K562 (cell line): Measurements from ENCODE around the gene JPT2. TPM values are rescaled to one million over a fixed set of nuclear protein-coding genes. Genes with fewer than 3 reads are reported as not detected.
A peak's percentile ranks its signal among the peaks of the same experiment; 100 is the strongest.

Experiments used
- ATAC-seq: fragments of 200-7000 bp; cut with Tn5 transposase; 3 replicates; pipeline ENCODE4 v1.9.1; 2020; ENCODE audit warnings: moderate library complexity
- BruUV-seq: library from RNA; stranded (reverse); fragments of 400-500 nt; replicated peaks from 2 replicates; lab custom pipeline; 2021; lab: Mats Ljungman, UMichigan
- CTCF ChIA-PET: fragments of 300-600 bp; formaldehyde crosslinking; extraction: SDS; loops from one replicate; lab custom pipeline; 2021; ENCODE audit warnings: low intra/inter-chr PET ratio; lab: Yijun Ruan, JAX
- POLR2A ChIA-PET: fragments of 300-600, 350-650 bp; sonication (Branson Sonifier 250); formaldehyde crosslinking; extraction: SDS; loops from one replicate; lab custom pipeline; 2021; ENCODE audit warnings: antibody characterized with exemption, inconsistent platforms; lab: Yijun Ruan, JAX
- DNase-seq, 4 experiments: peaks; one replicate each; pipeline versions ENCODE4 v3.0.0 to v3.0.0-alpha.2; 2011 to 2018; ENCODE audit warnings: low spot score in 3 of 4, mixed read lengths in 3 of 4; ENCODE audit errors: extremely low read depth in 1 of 4
- FAIRE-seq: peaks from 2 replicates; lab custom pipeline; 2011; peaks lifted over from hg19 to GRCh38; lab: Jason Lieb, UNC
- H2AFZ ChIP-seq: 2 replicates; pipeline ENCODE4 v1.6.0; 2011; ENCODE audit warnings: low read depth, low read length, control low read depth, inconsistent platforms
- H3K27ac ChIP-seq: fragments of 200-600 bp; 3 replicates; pipeline ENCODE4 v1.8.0; 2011; ENCODE audit warnings: low read depth, mild to moderate bottlenecking, control low read depth, inconsistent platforms, low read length, moderate library complexity, mixed read lengths; ENCODE audit errors: extremely low read depth
- H3K27me3 ChIP-seq, 2 experiments: fragments of 300-600 bp in 1 of 2; 2 replicates in 1 of 2; 3 replicates in 1 of 2; pipeline versions ENCODE4 v1.6.0 to v1.8.0; 2011; ENCODE audit warnings: inconsistent platforms in 2 of 2, low read length in 2 of 2, mild to moderate bottlenecking in 1 of 2, mixed read lengths in 1 of 2, moderate library complexity in 1 of 2; ENCODE audit not compliant: control insufficient read depth in 2 of 2, insufficient read depth in 2 of 2
- H3K36me3 ChIP-seq: fragments of 300-600 bp; 3 replicates; pipeline ENCODE4 v1.8.0; 2011; ENCODE audit warnings: mild to moderate bottlenecking, low read length, inconsistent platforms; ENCODE audit not compliant: control insufficient read depth, insufficient read depth
- H3K4me1 ChIP-seq, 2 experiments: fragments of 200-600 bp in 1 of 2; replicated peaks in 1 of 2; 2 replicates in 1 of 2; 3 replicates in 1 of 2; pipeline versions ENCODE4 v1.5.1 to v1.8.0; 2011; ENCODE audit warnings: inconsistent platforms in 2 of 2, low read length in 2 of 2, mild to moderate bottlenecking in 1 of 2, mixed read lengths in 1 of 2, moderate library complexity in 1 of 2; ENCODE audit not compliant: control insufficient read depth in 2 of 2, insufficient read depth in 2 of 2
- H3K4me2 ChIP-seq: 2 replicates; pipeline ENCODE4 v1.6.1; 2011; ENCODE audit warnings: low read length, control low read depth, inconsistent platforms, mixed read lengths; ENCODE audit not compliant: insufficient read depth
- H3K4me3 ChIP-seq: fragments of 200-600 bp; sonication (generic), shearing (Covaris generic); 2 replicates; pipeline ENCODE4 v1.5.1; 2016; ENCODE audit warnings: control low read depth, inconsistent platforms
- H3K79me2 ChIP-seq: fragments of 200-600 bp; 3 replicates; pipeline ENCODE4 v1.8.0; 2011; ENCODE audit warnings: low read length, inconsistent platforms; ENCODE audit not compliant: control insufficient read depth, insufficient read depth
- H3K9ac ChIP-seq, 2 experiments: 2 replicates each; pipeline versions ENCODE4 v1.6.0 to v1.6.1; 2011; ENCODE audit warnings: low read depth in 2 of 2, low read length in 2 of 2, control low read depth in 1 of 2, inconsistent platforms in 1 of 2, mild to moderate bottlenecking in 1 of 2, mixed read lengths in 1 of 2; ENCODE audit not compliant: insufficient read depth in 1 of 2
- H3K9me1 ChIP-seq: one replicate; pipeline ENCODE4 v1.6.0; 2011; ENCODE audit warnings: inconsistent platforms, mild to moderate bottlenecking, low read length, moderate library complexity; ENCODE audit not compliant: control insufficient read depth, insufficient read depth
- H3K9me3 ChIP-seq: replicated peaks from 2 replicates; pipeline ENCODE4 v1.5.1; 2011; ENCODE audit warnings: low read depth, low read length, inconsistent platforms; ENCODE audit not compliant: control insufficient read depth, insufficient read depth
- H4K20me1 ChIP-seq: replicated peaks from 2 replicates; pipeline ENCODE4 v1.6.1; 2011; ENCODE audit warnings: low read length, inconsistent platforms, mixed read lengths; ENCODE audit not compliant: control insufficient read depth, insufficient read depth
- NFE2 ChIP-seq: IDR thresholded peaks from 2 replicates; pipeline ENCODE4 v1.6.1; 2014; ENCODE audit warnings: antibody characterized with exemption, low read depth
- NFIC ChIP-seq: fragments of 450-650 bp; IDR thresholded peaks from 2 replicates; pipeline ENCODE4 v1.6.1; 2017; ENCODE audit warnings: mild to moderate bottlenecking, inconsistent platforms
- PHB ChIP-seq: fragments of 250-450 bp; sonication (Bioruptor Pico); IDR thresholded peaks from 2 replicates; pipeline ENCODE4 v1.5.0; 2021
- RFX7 ChIP-seq: fragments of 250-450 bp; sonication (Bioruptor Pico); IDR thresholded peaks from 2 replicates; pipeline ENCODE4 v1.5.1; 2021; ENCODE audit warnings: mild to moderate bottlenecking
- STAG1 ChIP-seq: sonication (generic); formaldehyde crosslinking; IDR thresholded peaks from 2 replicates; pipeline ENCODE4 v1.5.0; 2020; ENCODE audit warnings: missing genetic modification reagents, borderline replicate concordance
- ZNF124 ChIP-seq: sonication (generic); formaldehyde crosslinking; IDR thresholded peaks from 2 replicates; pipeline ENCODE4 v1.8.1; 2022; ENCODE audit warnings: missing genetic modification reagents
- ZNF143 ChIP-seq: sonication (generic); formaldehyde crosslinking; IDR thresholded peaks from 2 replicates; pipeline ENCODE4 v1.9.0; 2022; ENCODE audit warnings: mild to moderate bottlenecking, missing genetic modification reagents
- WGBS: fragments of 100-300 bp; shearing (Covaris generic); methylation state at CpG from one replicate; pipeline ENCODE4 v1.1.6; 2016; ENCODE audit warnings: low coverage, mixed read lengths; ENCODE audit not compliant: insufficient coverage; ENCODE audit errors: missing lambda C conversion rate; 5-methylcytosine and 5-hydroxymethylcytosine counted together
- in situ Hi-C: fragments of 300-500 bp; cut with MboI; formaldehyde crosslinking; loops from 4 replicates; pipeline ENCODE4 v1.15.0; 2018; ENCODE audit warnings: inconsistent platforms, mixed read lengths
- intact Hi-C: fragments of 100-400 bp; cut with micrococcal nuclease; formaldehyde crosslinking; loops from 2 replicates; pipeline ENCODE4 v1.14.2; 2022
- polyA plus RNA-seq, 8 experiments: library from polyadenylated mRNA; depleted of rRNA in 4 of 8; stranded (reverse) in 5 of 8; unstranded in 3 of 8; fragments of >200 nt; fragmentation: Nextera tagmentation in 2 of 8; fragmentation: Illumina TruSeq in 1 of 8; extraction: Ambion mirVana in 2 of 8; extraction: Trizol in 1 of 8; gene quantifications; 2 replicates each; pipeline versions ENCODE4 v1.2.1 to v1.2.3, GENCODE V29; 2011 to 2014; ENCODE audit warnings: inconsistent platforms in 1 of 8, missing spikeins in 1 of 8
- total RNA-seq, 7 experiments: library from RNA; depleted of rRNA in 6 of 7; stranded (reverse); fragments of >200 nt in 6 of 7; fragmentation: Illumina TruSeq in 2 of 7; extraction: Trizol in 2 of 7; gene quantifications; 2 replicates each; pipeline versions ENCODE4 v1.2.1 to v1.2.3, GENCODE V29; 2011 to 2021; ENCODE audit warnings: low replicate concordance in 1 of 7
- TF ChIP-seq, protein P1 (sequence below): fragments of 250-450 bp; sonication (Bioruptor Pico); IDR thresholded peaks from 2 replicates; pipeline ENCODE4 v1.5.0; 2021; ENCODE audit warnings: mild to moderate bottlenecking, moderate library complexity
- TF ChIP-seq, protein P2 (sequence below): sonication (generic); formaldehyde crosslinking; IDR thresholded peaks from 2 replicates; pipeline ENCODE4 v1.9.0; 2022; ENCODE audit warnings: mild to moderate bottlenecking, missing genetic modification reagents
- TF ChIP-seq, protein P3 (sequence below): sonication (generic); formaldehyde crosslinking; IDR thresholded peaks from 2 replicates; pipeline ENCODE4 v1.8.1; 2023; ENCODE audit warnings: mild to moderate bottlenecking, missing genetic modification reagents
- TF ChIP-seq, protein P4 (sequence below): IDR thresholded peaks from 2 replicates; pipeline ENCODE4 v1.6.1; 2016; ENCODE audit warnings: missing genetic modification characterization, missing compliant biosample characterization

JPT2 gene
- total and polyA plus RNA-seq, 9 of the 15 experiments (the other 6 are each of a cell fraction or from before 2014, with no cell fraction given): 25.5 to 133 (median 106) TPM

DNA sequence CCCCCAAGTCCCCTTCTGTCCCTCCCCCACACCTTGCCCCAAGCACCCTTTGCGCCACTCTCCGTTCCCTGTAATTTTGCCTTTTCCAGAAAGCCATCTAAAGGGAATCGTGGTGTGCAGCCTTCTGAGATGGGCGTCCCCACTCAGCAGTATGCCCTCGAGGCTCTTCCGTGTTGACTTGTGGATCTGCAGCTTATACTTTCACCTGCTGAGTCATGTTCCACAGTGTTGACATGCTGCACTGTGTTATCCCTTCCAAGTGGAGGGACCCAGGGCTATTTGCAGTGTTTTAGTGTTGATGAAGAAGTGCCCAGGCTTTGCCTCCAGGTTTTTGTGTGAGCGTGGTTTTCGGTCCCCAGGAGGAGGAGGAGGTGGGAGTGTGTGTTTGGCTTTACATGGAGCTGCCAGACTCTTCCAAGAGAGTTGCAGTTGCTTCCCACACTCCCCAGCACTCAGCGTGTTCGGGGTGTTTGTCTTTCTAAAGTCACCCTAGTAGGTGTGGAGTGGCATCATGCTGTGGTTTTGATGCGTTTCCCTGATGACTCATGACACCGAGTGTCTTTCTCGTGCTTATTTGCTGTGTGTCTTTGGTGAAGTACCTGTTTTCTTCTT is 32.1 kb upstream of the JPT2 start (continued):
- TF ChIP-seq, protein P1, sequence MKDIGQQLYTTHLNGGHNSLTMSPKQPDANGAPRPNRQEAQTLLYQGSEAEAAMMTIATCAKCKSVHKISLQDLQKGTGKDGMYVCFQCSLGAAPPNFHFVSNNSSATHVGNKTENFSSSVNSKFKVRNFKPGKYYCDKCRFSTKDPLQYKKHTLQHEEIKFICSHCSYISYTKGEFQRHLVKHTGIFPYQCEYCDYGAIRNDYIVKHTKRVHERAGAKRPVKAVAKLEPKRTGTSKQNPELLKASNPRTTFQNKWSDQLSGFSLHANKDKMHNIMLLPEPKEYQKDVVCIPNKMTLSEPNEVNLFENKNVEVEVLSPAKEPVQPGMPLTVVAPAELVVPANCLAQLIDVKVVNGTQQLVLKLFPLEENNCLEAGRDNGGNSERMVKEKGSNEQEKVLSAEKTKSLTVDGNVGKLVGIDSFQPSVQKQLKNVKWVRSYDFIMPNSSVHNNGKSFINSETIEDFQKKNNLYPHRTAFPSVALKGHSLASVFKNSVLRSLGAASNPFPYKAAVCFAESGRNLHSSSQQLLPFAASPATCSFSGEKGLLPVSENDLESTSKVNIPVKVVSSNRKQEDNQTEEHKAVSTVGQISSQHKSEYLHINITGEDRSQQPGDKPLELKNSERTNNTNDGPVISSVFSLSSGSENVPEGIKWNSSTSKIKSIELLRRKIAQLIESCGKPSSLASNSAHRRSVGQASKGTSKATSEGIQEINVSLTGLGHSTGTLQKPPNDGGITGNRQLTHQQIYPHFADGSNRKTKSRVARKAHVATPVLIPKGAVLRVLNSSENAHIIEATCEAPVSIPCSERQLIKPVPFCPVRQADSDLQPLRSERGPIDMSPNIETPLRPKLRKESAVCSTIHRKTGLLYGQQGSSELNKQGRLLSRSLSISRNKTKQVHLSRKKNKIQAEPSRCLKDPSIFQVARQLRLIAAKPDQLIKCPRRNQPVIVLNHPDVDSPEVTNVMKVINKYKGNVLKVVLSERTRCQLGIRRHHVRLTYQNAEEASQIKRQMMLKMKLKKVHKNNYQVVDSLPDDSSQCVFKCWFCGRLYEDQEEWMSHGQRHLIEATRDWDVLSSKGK (CRISPR knock-in tag): no peak
- TF ChIP-seq, protein P2, sequence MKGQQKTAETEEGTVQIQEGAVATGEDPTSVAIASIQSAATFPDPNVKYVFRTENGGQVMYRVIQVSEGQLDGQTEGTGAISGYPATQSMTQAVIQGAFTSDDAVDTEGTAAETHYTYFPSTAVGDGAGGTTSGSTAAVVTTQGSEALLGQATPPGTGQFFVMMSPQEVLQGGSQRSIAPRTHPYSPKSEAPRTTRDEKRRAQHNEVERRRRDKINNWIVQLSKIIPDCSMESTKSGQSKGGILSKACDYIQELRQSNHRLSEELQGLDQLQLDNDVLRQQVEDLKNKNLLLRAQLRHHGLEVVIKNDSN (CRISPR knock-in tag): no peak
- no peak for TF ChIP-seq PHB (CRISPR knock-in tag)
- TF ChIP-seq NFIC: peak; percentile 91
- peak; percentile 96 for TF ChIP-seq NFE2

DNA sequence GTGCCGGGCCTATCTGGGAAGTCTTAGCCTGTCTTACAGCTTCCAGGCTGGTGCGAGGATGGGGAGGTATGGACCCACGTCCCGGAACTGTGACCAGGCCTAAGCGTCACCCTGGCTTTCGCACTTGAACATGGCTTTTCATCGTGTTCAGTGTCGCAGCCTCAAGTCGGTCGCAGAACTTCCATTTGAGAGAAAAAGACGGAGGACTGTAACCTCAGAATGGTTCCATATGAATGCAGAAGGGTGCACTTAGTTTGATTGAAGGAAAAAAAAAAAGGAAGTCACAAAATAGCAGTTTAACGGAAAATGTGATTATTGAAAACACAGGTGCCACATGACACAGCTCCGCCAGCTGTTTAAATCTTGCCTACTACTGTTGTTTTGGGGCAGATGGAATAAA is 30.2 kb upstream of the JPT2 start:
- ATAC-seq (no peak), DNase-seq (no peak), FAIRE-seq (no peak)
- Histone ChIP-seq H2AFZ (no peak overlapping the region), H3K9me1 (peaks cover 3% of the 10 kb centered on the region), H3K4me3 (no peak overlapping the region), H3K79me2 (peaks cover 17% of the 10 kb centered on the region; the same call in 2 of the 3 replicates), H3K36me3 (peaks cover 76% of the 10 kb centered on the region), H3K4me1 (peaks cover 18 to 21% of the 10 kb centered on the region in 2 experiments), H4K20me1 (no peaks in the 10 kb centered on the region; the same call in 1 of the 2 replicates), H3K27me3 (no peaks in the 10 kb centered on the region), H3K27ac (no peak overlapping the region), H3K4me2 (no peak overlapping the region), H3K9ac (no peak overlapping the region), H3K9me3 (peaks cover 4% of the 10 kb centered on the region; the same call in 1 of the 2 replicates)
- ChIA-PET POLR2A (no interaction called here), CTCF (no interaction called here)
- no TSS peak for BruUV-seq
- TF ChIP-seq RFX7 (CRISPR knock-in tag) (no peak), STAG1 (no peak), ZNF143 (CRISPR knock-in tag) (no peak), ZNF124 (CRISPR knock-in tag) (no peak)
- TF ChIP-seq, protein P3, sequence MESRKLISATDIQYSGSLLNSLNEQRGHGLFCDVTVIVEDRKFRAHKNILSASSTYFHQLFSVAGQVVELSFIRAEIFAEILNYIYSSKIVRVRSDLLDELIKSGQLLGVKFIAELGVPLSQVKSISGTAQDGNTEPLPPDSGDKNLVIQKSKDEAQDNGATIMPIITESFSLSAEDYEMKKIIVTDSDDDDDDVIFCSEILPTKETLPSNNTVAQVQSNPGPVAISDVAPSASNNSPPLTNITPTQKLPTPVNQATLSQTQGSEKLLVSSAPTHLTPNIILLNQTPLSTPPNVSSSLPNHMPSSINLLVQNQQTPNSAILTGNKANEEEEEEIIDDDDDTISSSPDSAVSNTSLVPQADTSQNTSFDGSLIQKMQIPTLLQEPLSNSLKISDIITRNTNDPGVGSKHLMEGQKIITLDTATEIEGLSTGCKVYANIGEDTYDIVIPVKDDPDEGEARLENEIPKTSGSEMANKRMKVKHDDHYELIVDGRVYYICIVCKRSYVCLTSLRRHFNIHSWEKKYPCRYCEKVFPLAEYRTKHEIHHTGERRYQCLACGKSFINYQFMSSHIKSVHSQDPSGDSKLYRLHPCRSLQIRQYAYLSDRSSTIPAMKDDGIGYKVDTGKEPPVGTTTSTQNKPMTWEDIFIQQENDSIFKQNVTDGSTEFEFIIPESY (CRISPR knock-in tag): peak; percentile 44; the same call in 1 of the 2 replicates
- TF ChIP-seq, protein P4, sequence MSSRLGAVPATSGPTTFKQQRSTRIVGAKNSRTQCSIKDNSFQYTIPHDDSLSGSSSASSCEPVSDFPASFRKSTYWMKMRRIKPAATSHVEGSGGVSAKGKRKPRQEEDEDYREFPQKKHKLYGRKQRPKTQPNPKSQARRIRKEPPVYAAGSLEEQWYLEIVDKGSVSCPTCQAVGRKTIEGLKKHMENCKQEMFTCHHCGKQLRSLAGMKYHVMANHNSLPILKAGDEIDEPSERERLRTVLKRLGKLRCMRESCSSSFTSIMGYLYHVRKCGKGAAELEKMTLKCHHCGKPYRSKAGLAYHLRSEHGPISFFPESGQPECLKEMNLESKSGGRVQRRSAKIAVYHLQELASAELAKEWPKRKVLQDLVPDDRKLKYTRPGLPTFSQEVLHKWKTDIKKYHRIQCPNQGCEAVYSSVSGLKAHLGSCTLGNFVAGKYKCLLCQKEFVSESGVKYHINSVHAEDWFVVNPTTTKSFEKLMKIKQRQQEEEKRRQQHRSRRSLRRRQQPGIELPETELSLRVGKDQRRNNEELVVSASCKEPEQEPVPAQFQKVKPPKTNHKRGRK (tag): no peak
- in situ Hi-C loops: no loop called here
- WGBS: 98% methylated on average over 13 of the region's 13 CpGs
- intact Hi-C loops: no loop called here
